HG03196 (cell line): ENCODE measurements around the gene COL27A1.
"Not testable (repeated sequence)": the region's sequence is repeated elsewhere in the genome, so short reads cannot be mapped to it uniquely, and the experiment has no call there.

Experiments
- ATAC-seq: cut with Tn5 transposase; IDR thresholded peaks from one replicate; pipeline ENCODE4 v1.9.1; 2021; ENCODE audit not compliant: unreplicated experiment

Gene COL27A1

DNA sequence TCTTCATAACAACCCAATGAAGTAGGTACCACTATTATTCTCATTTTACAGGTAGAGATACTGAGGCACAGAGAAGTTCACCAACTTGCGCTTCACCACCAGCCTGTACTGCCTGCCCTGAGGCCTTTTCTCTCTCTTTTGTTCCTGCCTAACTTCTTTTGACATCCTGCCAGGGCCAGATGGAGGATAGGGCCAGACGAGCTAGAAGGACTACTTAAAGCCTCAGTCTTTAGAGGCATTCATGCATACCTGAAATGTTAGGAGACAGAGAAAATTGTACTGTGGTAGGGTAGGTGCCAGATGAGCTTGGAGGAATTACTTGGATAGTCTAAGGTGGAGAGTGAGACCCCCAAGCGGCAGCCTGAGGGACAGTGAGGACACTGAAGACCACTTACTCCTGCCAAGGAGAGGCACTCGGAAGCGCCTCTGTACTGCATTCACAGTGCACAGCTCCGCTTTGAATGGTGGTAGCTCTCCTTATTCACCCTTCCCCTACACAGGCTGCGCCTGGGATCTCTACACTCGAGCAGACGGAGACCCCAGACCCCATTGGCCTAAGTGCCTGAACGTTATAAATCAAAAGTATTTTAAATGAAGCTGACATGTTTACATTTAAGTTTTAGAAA lies 161.4 kb downstream of the COL27A1 start:
- ATAC-seq = no peak

DNA sequence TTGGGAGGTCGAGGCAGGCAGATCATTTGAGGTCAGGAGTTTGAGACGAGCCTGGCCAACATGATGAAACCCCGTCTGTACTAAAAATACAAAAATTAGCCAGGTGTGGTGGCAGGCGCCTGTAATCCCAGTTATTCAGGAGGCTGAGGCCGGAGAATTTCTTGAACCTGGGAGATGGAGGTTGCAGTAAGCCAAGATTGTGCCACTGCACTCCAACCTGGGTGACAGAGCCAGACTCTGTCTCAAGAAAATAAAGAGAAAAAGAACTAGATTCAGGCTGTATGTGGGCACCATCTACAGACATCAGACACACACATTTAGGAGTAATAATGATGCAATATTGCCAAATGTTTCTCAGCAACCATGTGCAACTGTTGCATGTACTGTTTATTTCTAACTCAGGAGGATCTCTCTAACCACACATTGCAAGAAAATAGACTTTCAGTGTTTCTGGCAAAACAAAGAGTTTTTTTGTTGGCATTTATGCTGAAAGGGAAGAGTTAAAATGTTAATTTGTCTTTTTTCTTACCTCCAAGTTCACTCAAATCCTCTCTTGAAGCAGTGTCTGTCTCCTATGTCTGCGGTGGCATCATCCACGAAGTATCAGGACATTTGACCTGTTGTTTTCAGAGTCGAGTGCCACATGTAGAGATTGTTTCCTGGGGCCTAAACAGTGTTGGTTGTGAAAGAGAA lies 162.5 kb downstream of the COL27A1 start:
- ATAC-seq = no peak

DNA sequence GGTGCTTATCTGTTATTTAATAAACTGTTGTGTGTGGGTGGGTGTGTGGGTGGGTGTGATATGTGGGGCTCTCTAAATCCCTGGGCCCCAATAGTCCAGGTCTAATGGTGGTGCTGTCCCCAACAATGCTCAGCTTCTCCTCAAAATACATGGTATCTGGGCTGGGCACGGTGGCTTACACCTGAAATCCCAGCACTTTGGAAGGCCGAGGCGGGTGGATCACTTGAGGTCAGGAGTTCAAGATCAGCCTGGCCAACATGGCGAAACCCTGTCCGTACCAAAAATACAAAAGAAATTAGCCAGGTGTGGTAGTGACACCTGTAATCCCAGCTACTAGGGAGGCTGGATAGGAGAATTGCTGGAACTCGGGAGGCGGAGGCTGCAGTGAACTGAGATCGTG lies 163.1 kb downstream of the COL27A1 start:
- ATAC-seq = no peak

DNA sequence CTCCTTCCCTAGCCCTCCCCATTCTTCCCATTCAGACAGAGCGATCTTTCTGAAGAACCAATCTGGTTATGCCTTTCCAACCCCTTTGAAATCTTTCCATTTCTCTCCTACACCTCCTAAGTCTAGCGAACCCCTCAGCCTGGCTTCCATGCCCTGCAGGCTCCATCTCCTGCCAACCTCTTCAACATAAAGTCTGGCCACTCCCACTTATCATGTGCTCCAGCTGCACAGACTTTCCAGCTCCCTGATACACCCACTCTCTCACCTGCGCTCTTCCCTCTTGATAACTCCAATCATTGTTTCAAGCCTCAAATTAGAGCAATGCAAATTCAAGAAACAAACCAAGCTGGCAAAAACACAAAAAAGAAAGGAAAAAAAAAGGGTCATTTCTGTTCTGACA lies 163.8 kb downstream of the COL27A1 start:
- ATAC-seq = no peak

DNA sequence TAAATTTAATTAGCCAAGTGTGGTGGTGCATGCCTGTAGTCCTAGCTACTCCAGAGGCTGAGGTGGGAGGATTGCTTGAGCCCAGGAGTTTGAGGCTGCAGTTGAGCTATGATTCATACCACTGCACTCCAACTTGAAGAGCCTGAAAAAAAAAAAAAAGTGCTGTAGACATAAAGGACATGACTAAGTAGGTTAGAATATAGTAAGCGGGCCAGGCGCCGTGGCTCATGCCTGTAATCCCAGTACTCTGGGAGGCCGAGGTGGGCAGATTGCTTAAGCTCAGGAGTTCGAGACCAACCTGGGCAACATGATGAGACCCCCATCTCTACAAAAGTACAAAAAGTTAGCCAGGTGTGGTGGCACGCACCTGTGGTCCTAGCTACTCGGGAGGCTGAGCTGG lies 165.4 kb downstream of the COL27A1 start:
- ATAC-seq = not testable (repeated sequence)

DNA sequence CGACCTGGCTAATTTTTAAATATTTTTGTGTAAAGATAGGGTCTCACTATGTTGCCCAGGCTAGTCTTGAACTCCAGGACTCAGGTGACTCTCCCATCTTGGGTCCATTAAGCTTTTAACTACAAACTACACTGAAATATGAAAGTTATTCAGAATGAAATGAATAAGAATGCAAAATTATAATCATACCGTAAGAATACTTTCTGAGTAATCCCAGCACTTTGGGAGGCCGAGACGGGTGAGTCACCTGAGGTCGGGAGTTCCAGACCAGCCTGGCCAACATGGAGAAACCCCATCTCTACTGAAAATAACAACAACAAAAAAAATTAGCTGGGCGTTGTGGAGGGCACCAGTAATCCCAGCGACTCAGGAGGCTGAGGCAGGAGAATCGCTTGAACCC lies 166.4 kb downstream of the COL27A1 start:
- no peak for ATAC-seq

DNA sequence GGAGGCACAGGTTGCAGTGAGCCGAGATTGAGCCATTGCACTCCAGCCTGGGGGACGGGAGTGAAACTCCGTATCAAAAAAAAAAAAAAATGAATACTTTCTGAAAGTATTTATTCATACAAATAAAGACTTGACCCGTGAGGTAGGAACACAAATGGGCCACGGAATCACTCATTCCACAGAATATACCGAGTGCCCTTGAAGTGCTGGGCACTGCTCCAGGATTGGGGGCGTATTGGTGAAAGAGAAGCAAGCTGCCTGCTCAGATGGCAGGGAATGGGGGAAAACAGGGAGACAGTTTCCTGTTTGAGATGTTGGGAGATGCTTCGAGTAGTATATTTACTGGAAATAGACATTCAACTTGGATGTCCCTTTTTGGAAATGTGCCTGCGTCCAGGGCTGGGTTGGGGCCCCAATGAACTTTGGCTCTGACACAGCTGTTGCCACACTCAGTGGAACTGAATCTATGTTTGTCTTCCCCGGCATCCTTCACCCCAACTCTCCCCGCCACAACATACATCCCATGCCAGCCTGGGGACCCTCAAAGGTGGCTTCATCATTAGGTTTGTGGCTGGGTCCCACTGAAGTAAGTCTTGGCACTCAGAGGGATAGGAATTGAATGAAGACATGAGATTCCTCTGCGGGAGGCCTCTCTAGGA lies 167.0 kb downstream of the COL27A1 start:
- ATAC-seq = not testable (repeated sequence)

DNA sequence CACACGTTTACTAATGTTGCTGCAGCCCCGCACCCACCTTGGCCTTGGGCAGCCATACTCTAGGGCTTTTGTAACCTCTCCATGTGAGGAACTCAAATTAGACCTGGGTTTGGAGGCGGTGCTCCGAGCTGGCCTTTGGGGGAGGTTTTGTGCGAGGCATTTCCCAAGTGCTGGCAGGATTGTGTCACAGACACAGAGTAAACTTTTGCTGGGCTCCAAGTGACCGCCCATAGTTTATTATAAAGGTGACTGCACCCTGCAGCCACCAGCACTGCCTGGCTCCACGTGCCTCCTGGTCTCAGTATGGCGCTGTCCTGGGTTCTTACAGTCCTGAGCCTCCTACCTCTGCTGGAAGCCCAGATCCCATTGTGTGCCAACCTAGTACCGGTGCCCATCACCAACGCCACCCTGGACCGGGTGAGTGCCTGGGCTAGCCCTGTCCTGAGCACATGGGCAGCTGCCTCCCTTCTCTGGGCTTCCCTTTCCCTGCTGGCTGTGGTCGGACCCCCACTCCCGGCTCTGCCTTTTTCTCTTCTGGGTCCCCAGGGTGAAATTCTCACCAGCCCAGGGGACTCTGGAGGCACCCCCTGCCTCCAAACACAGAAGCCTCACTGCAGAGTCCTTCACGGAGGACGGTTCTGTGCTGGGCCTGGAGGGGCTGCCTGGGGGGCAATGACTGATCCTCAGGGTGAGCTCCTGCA lies 167.6 kb downstream of the COL27A1 start, which contains the start of gene ORM1:
Gene ORM1 (plus strand): TSS at position 268 of the 701 bp plus-strand sequence. CDS start 36 bp downstream, at position 304.
- not testable (repeated sequence) for ATAC-seq

DNA sequence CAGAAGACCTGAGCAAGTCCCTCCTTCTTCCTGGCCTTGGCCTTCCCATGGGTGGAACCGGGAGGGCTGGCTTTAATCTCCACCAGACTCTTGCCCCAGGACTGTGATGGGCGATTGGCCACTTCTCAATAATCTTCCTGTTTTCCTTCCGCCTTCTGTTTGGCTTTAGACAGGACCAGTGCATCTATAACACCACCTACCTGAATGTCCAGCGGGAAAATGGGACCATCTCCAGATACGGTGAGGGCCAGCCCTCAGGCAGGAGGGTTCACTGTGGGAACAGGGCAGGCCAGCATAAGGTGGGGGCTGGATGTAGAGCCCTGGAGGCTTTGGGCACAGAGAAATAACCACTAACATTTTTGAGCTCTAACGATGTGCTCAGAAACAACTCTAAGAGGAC lies 168.5 kb downstream of the COL27A1 start:
- not testable (repeated sequence) for ATAC-seq

DNA sequence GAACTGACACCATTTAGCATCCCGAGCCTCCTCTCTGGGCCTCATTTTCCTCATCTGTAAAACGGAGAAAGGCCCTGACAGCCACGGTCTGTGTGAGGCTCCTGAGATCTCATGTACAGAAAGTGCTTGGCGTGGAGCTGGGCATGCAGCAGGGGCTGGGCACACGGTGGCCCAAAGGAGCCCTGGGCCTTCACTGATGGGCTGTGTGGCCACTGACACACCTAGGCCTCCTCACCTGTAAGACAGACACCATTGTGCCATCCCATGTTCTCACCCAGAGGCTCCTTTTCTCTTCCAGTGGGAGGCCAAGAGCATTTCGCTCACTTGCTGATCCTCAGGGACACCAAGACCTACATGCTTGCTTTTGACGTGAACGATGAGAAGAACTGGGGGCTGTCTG lies 169.2 kb downstream of the COL27A1 start:
- no peak for ATAC-seq

DNA sequence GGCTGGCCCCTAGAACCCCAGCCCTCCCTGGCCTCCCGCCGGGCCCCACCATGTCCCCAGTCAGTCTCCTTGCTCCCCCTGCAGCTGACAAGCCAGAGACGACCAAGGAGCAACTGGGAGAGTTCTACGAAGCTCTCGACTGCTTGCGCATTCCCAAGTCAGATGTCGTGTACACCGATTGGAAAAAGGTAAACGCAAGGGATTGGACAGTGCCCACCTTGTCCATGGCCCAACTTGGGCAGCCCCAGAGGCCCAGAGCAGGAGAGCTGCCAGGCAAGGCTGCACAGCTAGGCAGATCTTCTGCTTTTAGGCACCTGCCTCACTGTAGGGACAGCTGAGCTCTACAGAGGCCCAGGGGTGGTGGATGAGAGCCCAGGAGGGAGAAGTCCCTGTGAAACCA lies 169.6 kb downstream of the COL27A1 start:
- not testable (repeated sequence) for ATAC-seq

DNA sequence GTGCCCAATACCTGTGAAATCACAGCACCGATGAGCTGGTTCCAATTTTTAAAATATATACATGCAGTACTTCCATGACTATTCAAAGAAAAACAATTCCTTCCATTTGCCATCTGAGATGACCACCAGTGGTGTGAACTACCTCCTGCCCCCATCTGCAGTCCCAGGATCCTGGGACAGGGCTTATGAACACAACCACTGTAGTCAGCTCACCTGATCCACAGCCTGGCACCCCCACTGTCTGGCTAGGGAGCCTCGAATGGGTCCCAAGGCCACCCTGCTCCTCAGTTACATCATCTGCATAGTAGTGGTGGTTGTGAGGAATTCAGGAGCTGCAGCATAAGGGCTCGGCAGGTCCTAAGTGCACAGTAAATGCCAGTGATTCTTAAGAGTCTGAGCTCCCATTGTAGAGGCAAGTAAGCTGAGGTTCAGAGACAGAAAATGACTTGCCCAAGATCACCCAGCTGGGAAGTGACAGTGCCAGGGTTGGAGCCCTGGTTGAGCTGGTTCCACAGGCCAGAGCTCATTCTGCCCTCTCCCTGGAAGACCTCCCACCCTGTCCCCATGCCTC lies 170.4 kb downstream of the COL27A1 start:
- not testable (repeated sequence) for ATAC-seq

DNA sequence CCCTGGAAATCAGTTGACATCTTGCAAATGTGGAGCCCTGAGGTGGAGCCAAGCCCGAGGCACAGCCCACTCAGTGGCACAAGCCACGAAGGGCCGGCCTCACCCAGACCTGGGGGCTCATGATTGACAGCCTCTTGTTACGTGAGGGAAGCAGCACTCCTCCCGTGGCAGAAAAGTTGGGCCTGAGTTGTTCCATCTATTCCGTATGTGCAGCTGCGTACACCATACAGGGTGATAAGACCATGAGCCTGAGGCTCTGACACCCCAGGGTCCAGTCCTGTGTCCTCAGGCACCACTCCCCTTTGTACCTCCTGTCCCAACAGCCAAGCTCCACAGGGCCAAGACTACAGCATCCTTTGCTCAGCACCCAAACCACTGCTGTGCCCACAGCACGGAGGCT lies 172.4 kb downstream of the COL27A1 start:
- ATAC-seq = no peak

DNA sequence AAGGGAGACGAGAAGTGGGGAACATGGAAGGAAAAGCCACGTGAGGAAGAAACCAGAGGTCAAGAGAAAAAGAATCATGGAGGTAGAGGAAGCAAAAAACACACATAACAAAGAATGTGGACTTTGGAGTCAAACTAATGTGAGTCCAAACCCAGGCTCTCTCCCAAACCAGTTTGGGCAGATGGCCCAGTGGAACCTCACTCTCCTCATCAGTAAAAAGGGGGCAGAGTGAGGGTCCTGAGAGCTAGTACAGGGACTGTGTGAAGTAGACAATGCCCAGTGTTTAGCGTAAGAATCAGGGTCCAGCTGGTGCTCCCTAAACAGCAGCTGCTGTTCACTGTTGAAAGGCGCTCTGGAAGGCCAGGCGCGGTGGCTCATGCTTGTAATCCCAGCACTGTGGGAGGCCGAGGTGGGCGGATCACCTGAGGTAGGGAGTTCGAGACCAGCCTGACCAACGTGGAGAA lies 173.1 kb downstream of the COL27A1 start:
- not testable (repeated sequence) for ATAC-seq

DNA sequence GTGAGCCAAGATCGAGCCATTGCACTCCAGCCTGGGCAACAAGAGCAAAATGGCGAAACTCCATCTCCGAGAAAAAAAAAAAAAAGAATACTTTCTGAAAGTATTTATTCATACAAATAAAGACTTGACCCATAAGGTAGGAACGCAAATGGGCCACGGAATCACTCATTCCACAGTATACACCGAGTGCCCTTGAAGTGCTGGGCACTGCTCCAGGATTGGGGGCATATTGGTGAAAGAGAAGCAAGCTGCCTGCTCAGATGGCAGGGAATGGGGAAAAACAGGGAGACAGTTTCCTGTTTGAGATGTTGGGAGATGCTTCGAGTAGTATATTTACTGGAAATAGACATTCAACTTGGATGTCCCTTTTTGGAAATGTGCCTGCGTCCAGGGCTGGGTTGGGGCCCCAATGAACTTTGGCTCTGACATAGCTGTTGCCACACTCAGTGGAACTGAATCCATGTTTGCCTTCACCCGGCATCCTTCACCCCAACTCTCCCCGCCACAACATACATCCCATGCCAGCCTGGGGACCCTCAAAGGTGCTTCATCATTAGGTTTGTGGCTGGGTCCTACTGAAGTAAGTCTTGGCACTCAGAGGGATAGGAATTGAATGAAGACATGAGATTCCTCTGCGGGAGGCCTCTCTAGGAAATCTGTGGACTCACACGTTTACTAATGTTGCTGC lies 173.7 kb downstream of the COL27A1 start:
- ATAC-seq = not testable (repeated sequence)

DNA sequence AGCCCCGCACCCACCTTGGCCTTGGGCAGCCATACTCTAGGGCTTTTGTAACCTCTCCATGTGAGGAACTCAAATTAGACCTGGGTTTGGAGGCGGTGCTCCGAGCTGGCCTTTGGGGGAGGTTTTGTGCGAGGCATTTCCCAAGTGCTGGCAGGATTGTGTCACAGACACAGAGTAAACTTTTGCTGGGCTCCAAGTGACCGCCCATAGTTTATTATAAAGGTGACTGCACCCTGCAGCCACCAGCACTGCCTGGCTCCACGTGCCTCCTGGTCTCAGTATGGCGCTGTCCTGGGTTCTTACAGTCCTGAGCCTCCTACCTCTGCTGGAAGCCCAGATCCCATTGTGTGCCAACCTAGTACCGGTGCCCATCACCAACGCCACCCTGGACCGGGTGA lies 174.3 kb downstream of the COL27A1 start, which contains the start of gene ORM2:
Gene ORM2 (plus strand): TSS at position 245 of the 398 bp plus-strand sequence. CDS start 36 bp downstream, at position 281.
- not testable (repeated sequence) for ATAC-seq

DNA sequence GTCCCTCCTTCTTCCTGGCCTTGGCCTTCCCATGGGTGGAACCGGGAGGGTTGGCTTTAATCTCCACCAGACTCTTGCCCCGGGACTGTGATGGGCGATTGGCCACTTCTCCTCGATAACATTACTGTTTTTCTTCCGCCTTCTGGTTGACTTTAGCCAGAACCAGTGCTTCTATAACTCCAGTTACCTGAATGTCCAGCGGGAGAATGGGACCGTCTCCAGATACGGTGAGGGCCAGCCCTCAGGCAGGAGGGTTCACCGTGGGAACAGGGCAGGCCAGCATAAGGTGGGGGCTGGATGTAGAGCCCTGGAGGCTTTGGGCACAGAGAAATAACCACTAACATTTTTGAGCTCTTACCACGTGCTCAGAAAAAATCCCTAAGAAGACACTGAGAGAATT lies 175.3 kb downstream of the COL27A1 start:
- ATAC-seq = no peak

DNA sequence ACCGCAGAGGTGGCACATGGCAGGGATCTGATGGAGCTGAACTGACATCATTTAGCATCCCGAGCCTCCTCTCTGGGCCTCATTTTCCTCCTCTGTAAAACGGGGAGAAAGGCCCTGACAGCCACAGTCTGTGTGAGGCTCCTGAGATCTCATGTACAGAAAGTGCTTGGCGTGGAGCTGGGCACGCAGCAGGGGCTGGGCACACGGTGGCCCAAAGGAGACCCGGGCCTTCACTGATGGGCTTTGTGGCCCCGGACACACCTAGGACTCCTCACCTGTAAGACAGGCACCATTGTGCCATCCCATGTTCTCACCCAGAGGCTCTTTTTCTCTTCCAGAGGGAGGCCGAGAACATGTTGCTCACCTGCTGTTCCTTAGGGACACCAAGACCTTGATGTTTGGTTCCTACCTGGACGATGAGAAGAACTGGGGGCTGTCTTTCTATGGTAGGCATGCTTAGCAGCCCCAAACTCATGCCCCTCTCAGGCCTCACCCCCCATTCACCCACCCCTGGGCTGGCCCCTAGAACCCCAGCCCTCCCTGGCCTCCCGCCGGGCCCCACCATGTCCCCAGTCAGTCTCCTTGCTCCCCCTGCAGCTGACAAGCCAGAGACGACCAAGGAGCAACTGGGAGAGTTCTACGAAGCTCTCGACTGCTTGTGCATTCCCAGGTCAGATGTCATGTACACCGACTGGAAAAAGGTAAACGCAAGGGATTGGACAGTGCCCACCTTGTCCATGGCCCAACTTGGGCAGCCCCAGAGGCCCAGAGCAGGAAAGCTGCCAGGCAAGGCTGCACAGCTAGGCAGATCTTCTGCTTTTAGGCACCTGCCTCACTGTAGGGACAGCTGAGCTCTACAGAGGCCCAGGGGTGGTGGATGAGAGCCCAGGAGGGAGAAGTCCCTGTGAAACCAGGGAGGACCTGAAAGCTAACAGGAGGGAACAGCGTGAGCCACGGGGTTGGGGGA lies 176.2 kb downstream of the COL27A1 start:
- ATAC-seq = not testable (repeated sequence)

DNA sequence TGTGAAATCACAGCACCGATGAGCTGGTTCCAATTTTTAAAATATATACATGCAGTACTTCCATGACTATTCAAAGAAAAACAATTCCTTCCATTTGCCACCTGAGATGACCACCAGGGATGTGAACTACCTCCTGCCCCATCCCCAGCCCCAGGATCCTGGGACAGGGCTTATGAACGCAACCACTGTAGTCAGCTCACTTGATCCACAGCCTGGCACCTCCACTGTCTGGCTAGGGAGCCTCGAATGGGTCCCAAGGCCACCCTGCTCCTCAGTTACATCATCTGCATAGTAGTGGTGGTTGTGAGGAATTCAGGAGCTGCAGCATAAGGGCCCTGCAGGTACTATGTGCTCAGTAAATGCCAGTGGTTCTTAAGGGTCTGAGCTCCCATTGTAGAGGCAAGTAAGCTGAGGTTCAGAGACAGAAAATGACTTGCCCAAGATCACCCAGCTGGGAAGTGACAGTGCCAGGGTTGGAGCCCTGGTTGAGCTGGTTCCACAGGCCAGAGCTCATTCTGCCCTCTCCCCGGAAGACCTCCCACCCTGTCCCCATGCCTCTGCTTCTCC lies 177.2 kb downstream of the COL27A1 start:
- ATAC-seq = not testable (repeated sequence)
